H1 (cell line): ENCODE results near the gene MYO7B. TPM values are rescaled to one million over a fixed set of nuclear protein-coding genes. Genes with fewer than 3 reads are reported as not detected.

Experiments
- CTCF ChIA-PET: fragments of 300-600 bp; sonication (Branson Sonifier 250); formaldehyde crosslinking; loops from one replicate; lab custom pipeline; 2021; ENCODE audit not compliant: partially characterized antibody; lab: Charles Lee
- POLR2A ChIA-PET: fragments of 300-600 bp; sonication (Branson Sonifier 250); formaldehyde crosslinking; loops from one replicate; lab custom pipeline; 2021; ENCODE audit warnings: inconsistent platforms; ENCODE audit not compliant: partially characterized antibody; lab: Charles Lee
- DNase-seq, 2 experiments: peaks; one replicate each; pipeline versions ENCODE4 v3.0.0 to v3.0.0-alpha.2; 2010 to 2022; ENCODE audit warnings: low spot score in 2 of 2, low read depth in 1 of 2, mixed read lengths in 1 of 2
- FAIRE-seq: peaks from 2 replicates; lab custom pipeline; 2011; peaks lifted over from hg19 to GRCh38; lab: Jason Lieb, UNC
- H2AFZ ChIP-seq: 2 replicates; pipeline ENCODE4 v1.8.1; 2012; ENCODE audit warnings: low read length, inconsistent platforms
- H2AK5ac ChIP-seq: 2 replicates; pipeline ENCODE4 v1.6.1; 2013; ENCODE audit warnings: low read depth, low read length
- H2BK120ac ChIP-seq: replicated peaks from 2 replicates; pipeline ENCODE3; 2013; ENCODE audit warnings: low read depth, low read length, inconsistent platforms
- H2BK12ac ChIP-seq: 2 replicates; pipeline ENCODE4 v1.6.1; 2013; ENCODE audit warnings: low read depth, low read length
- H2BK15ac ChIP-seq: 2 replicates; pipeline ENCODE4 v1.6.1; 2013; ENCODE audit warnings: low read length
- H2BK20ac ChIP-seq: 2 replicates; pipeline ENCODE4 v1.6.1; 2013; ENCODE audit warnings: low read length
- H2BK5ac ChIP-seq: 2 replicates; pipeline ENCODE4 v1.6.1; 2013; ENCODE audit warnings: low read depth, low read length
- H3K14ac ChIP-seq: 2 replicates; pipeline ENCODE4 v1.6.1; 2013; ENCODE audit warnings: inconsistent platforms; ENCODE audit not compliant: insufficient read length
- H3K18ac ChIP-seq: 2 replicates; pipeline ENCODE4 v1.6.1; 2013; ENCODE audit warnings: low read length; ENCODE audit errors: extremely low read depth
- H3K23ac ChIP-seq: 2 replicates; pipeline ENCODE4 v1.6.1; 2013; ENCODE audit warnings: inconsistent platforms; ENCODE audit not compliant: insufficient read length
- H3K23me2 ChIP-seq: 2 replicates; pipeline ENCODE4 v1.6.1; 2013; ENCODE audit warnings: low read depth, low read length
- H3K27ac ChIP-seq: 2 replicates; pipeline ENCODE4 v1.6.1; 2011; ENCODE audit warnings: low read depth, low read length, inconsistent platforms
- H3K27me3 ChIP-seq, 4 experiments: replicated peaks in 1 of 4; 1 replicate in 1 of 4; 2 replicates in 3 of 4; pipeline versions ENCODE4 v1.6.1 to v1.8.1; 2011 to 2013; ENCODE audit warnings: low read length in 3 of 4, mild to moderate bottlenecking in 3 of 4, inconsistent platforms in 2 of 4, mixed read lengths in 2 of 4, moderate library complexity in 1 of 4; ENCODE audit not compliant: control insufficient read depth in 3 of 4, insufficient read depth in 3 of 4; ENCODE audit errors: extremely low read depth in 1 of 4
- H3K36me3 ChIP-seq, 4 experiments: 2 replicates each; pipeline versions ENCODE4 v1.6.1 to v1.8.1; 2011 to 2013; ENCODE audit warnings: mild to moderate bottlenecking in 4 of 4, low read length in 3 of 4, moderate library complexity in 2 of 4, control low read depth in 1 of 4, inconsistent platforms in 1 of 4; ENCODE audit not compliant: insufficient read depth in 4 of 4, control insufficient read depth in 2 of 4
- H3K4ac ChIP-seq: replicated peaks from 2 replicates; pipeline ENCODE3; 2013; ENCODE audit warnings: low read length, low read depth, mixed read lengths, inconsistent platforms; ENCODE audit not compliant: insufficient read length
- H3K4me1 ChIP-seq, 4 experiments: replicated peaks in 1 of 4; 1 replicate in 1 of 4; 2 replicates in 3 of 4; pipeline versions ENCODE4 v1.6.1 to v1.8.1; 2011 to 2013; ENCODE audit warnings: low read length in 3 of 4, inconsistent platforms in 2 of 4, mixed read lengths in 1 of 4; ENCODE audit not compliant: insufficient read depth in 4 of 4, control insufficient read depth in 3 of 4
- H3K4me2 ChIP-seq, 2 experiments: 2 replicates each; pipeline versions ENCODE4 v1.6.1 to v1.8.1; 2011 to 2013; ENCODE audit warnings: low read depth in 2 of 2, low read length in 2 of 2, control low read depth in 1 of 2, inconsistent platforms in 1 of 2, mild to moderate bottlenecking in 1 of 2; ENCODE audit not compliant: insufficient read depth in 1 of 2
- H3K4me3 ChIP-seq, 4 experiments: fragments of 200-600, 300-600 bp in 1 of 4; sonication (generic), shearing (Covaris generic), sonication (Bioruptor Twin) in 1 of 4; 2 replicates each; pipeline versions ENCODE4 v1.5.1 to v1.8.1; 2011 to 2016; ENCODE audit warnings: low read length in 4 of 4, low read depth in 3 of 4, control low read depth in 2 of 4, inconsistent platforms in 2 of 4, mild to moderate bottlenecking in 2 of 4, mixed read lengths in 1 of 4, moderate library complexity in 1 of 4; ENCODE audit not compliant: insufficient read depth in 2 of 4; ENCODE audit errors: extremely low read depth in 1 of 4
- H3K56ac ChIP-seq: replicated peaks from 2 replicates; pipeline ENCODE3; 2013; ENCODE audit warnings: low read depth, mild to moderate bottlenecking, mixed read lengths, low read length, inconsistent platforms; ENCODE audit not compliant: insufficient read length
- H3K79me1 ChIP-seq: 2 replicates; pipeline ENCODE4 v1.6.1; 2013; ENCODE audit warnings: low read depth, low read length, control low read depth
- H3K79me2 ChIP-seq, 2 experiments: 2 replicates each; pipeline versions ENCODE4 v1.6.1 to v1.8.1; 2012 to 2013; ENCODE audit warnings: low read length in 2 of 2, mild to moderate bottlenecking in 2 of 2, inconsistent platforms in 1 of 2; ENCODE audit not compliant: insufficient read depth in 2 of 2, control insufficient read depth in 1 of 2
- H3K9ac ChIP-seq, 4 experiments: replicated peaks in 1 of 4; 1 replicate in 1 of 4; 2 replicates in 3 of 4; pipeline versions ENCODE4 v1.6.1 to v1.8.1; 2011 to 2013; ENCODE audit warnings: low read depth in 3 of 4, low read length in 3 of 4, control low read depth in 2 of 4, mild to moderate bottlenecking in 2 of 4, moderate library complexity in 2 of 4, inconsistent platforms in 1 of 4; ENCODE audit errors: extremely low read depth in 1 of 4
- H3K9me3 ChIP-seq, 2 experiments: 2 replicates each; pipeline versions ENCODE4 v1.6.1 to v1.8.1; 2012 to 2013; ENCODE audit warnings: mild to moderate bottlenecking in 2 of 2, moderate library complexity in 2 of 2, control low read depth in 1 of 2, inconsistent platforms in 1 of 2, low read depth in 1 of 2, low read length in 1 of 2, mixed read lengths in 1 of 2; ENCODE audit not compliant: insufficient read depth in 2 of 2
- H4K20me1 ChIP-seq, 2 experiments: replicated peaks in 1 of 2; 2 replicates each; pipeline versions ENCODE3 to v1.8.1; 2011 to 2013; ENCODE audit warnings: inconsistent platforms in 2 of 2, low read length in 2 of 2, mild to moderate bottlenecking in 1 of 2; ENCODE audit not compliant: insufficient read depth in 2 of 2, control insufficient read depth in 1 of 2
- H4K5ac ChIP-seq: 2 replicates; pipeline ENCODE4 v1.6.1; 2013; ENCODE audit warnings: low read length, low read depth, mixed read lengths, inconsistent platforms; ENCODE audit not compliant: insufficient read length
- H4K8ac ChIP-seq: 2 replicates; pipeline ENCODE4 v1.8.0; 2013; ENCODE audit warnings: mild to moderate bottlenecking, moderate library complexity, low read length, inconsistent platforms; ENCODE audit not compliant: insufficient read depth; ENCODE audit errors: extremely low read depth
- H4K91ac ChIP-seq: replicated peaks from 2 replicates; pipeline ENCODE3; 2013; ENCODE audit warnings: low read length, mixed read lengths, inconsistent platforms; ENCODE audit not compliant: insufficient read length
- BACH1 ChIP-seq: IDR thresholded peaks from 2 replicates; pipeline ENCODE4 v1.6.1; 2012; ENCODE audit warnings: low read length, improper control_type of control experiment
- CHD1 ChIP-seq: IDR thresholded peaks from 2 replicates; pipeline ENCODE4 v1.6.1; 2012; ENCODE audit warnings: low read depth, low read length, improper control_type of control experiment
- CREB1 ChIP-seq: IDR thresholded peaks from 2 replicates; pipeline ENCODE4 v1.6.1; 2012; ENCODE audit warnings: inconsistent platforms
- EZH2 ChIP-seq: fragments of 200-600 bp; sonication (generic); IDR thresholded peaks from 2 replicates; pipeline ENCODE4 v1.7.1; 2012; ENCODE audit warnings: low read depth, mild to moderate bottlenecking, moderate library complexity, low read length, inconsistent platforms; ENCODE audit not compliant: severe bottlenecking
- HDAC2 ChIP-seq, 2 experiments: fragments of 300-600 bp in 1 of 2; sonication (generic) in 1 of 2; IDR thresholded peaks; 2 replicates each; pipeline ENCODE4 v1.6.1; 2011 to 2012; ENCODE audit warnings: low read depth in 2 of 2, low read length in 2 of 2, mild to moderate bottlenecking in 2 of 2, moderate library complexity in 2 of 2, borderline replicate concordance in 1 of 2, inconsistent platforms in 1 of 2
- KDM1A ChIP-seq: fragments of 200-600, 300-600 bp; sonication (generic); IDR thresholded peaks from 2 replicates; pipeline ENCODE4 v1.7.1; 2016; ENCODE audit warnings: mild to moderate bottlenecking, low read length, borderline replicate concordance
- KDM5A ChIP-seq: fragments of 200-600 bp; IDR thresholded peaks from 2 replicates; pipeline ENCODE4 v1.7.1; 2012; ENCODE audit warnings: mild to moderate bottlenecking, low read length, inconsistent platforms, mixed read lengths
- NRF1 ChIP-seq: IDR thresholded peaks from 2 replicates; pipeline ENCODE4 v1.6.1; 2011; ENCODE audit warnings: mild to moderate bottlenecking, low read depth, low read length, improper control_type of control experiment
- RNF2 ChIP-seq: fragments of 200-900, 300-1000 bp; sonication (generic); IDR thresholded peaks from 2 replicates; pipeline ENCODE4 v1.7.1; 2016; ENCODE audit warnings: borderline replicate concordance, low read depth, mild to moderate bottlenecking, antibody characterized with exemption, low read length; ENCODE audit not compliant: poor library complexity, severe bottlenecking; ENCODE audit errors: missing control alignments
- SAP30 ChIP-seq: fragments of 300-600 bp; sonication (generic); IDR thresholded peaks from 2 replicates; pipeline ENCODE4 v1.7.1; 2012; ENCODE audit warnings: low read length, moderate library complexity, mild to moderate bottlenecking, inconsistent platforms; ENCODE audit not compliant: insufficient read depth, insufficient replicate concordance
- SIN3A ChIP-seq, 2 experiments: IDR thresholded peaks in 1 of 2; conservative IDR thresholded peaks in 1 of 2; 2 replicates each; pipeline ENCODE4 v1.6.1; 2011 to 2012; ENCODE audit warnings: low read length in 2 of 2, improper control_type of control experiment in 1 of 2, low read depth in 1 of 2, mild to moderate bottlenecking in 1 of 2
- SIX5 ChIP-seq: IDR thresholded peaks from 2 replicates; pipeline ENCODE4 v1.6.1; 2011; ENCODE audit warnings: mild to moderate bottlenecking, low read depth, low read length
- SP4 ChIP-seq: IDR thresholded peaks from 2 replicates; pipeline ENCODE4 v1.6.1; 2012; ENCODE audit warnings: low read length, inconsistent platforms
- TAF1 ChIP-seq: IDR thresholded peaks from 2 replicates; pipeline ENCODE4 v1.6.1; 2011; ENCODE audit warnings: mild to moderate bottlenecking, low read depth, low read length
- WGBS, 2 experiments: shearing (Covaris generic) in 1 of 2; methylation state at CpG; one replicate each; pipeline versions ENCODE4 v1.1.6 to v1.1.7; 2013 to 2015; ENCODE audit warnings: low lambda C conversion rate in 2 of 2, mixed read lengths in 2 of 2, inconsistent platforms in 1 of 2, low coverage in 1 of 2, missing lambda C conversion rate in 1 of 2; ENCODE audit not compliant: insufficient replicate concordance in 2 of 2, insufficient coverage in 1 of 2, insufficient read length in 1 of 2; ENCODE audit errors: extremely low coverage in 1 of 2, missing lambda C conversion rate in 1 of 2; 5-methylcytosine and 5-hydroxymethylcytosine counted together
- polyA plus RNA-seq, 7 experiments: library from polyadenylated mRNA; depleted of rRNA in 3 of 7; stranded (reverse) in 5 of 7; unstranded in 2 of 7; fragments of >200 nt in 5 of 7; fragments of 200-250 nt in 2 of 7; gene quantifications; 1 replicate in 5 of 7; 2 replicates in 1 of 7; 4 replicates in 1 of 7; pipeline versions ENCODE4 v1.2.1 to v1.2.3, GENCODE V29; 2011 to 2013; ENCODE audit warnings: missing spikeins in 2 of 7, mixed read lengths in 2 of 7
- total RNA-seq: library from RNA; stranded (reverse); fragmentation: NEBNext Ultra II Directional; extraction: Animal tissue kit (Norgen Biotek cat#: 25700); gene quantifications from 2 replicates; pipeline ENCODE4 v1.2.1, GENCODE V29; 2021

MYO7B gene
- total and polyA plus RNA-seq, 2 of the 8 experiments (the other 6 are each of a cell fraction or from before 2014, with no cell fraction given), result not detected

GRCh38 chr2:127614731-127615130 lies 79.2 kb downstream of the MYO7B start:
- no peak overlapping the region for H2AK5ac ChIP-seq
- no peak overlapping the region for H2BK12ac ChIP-seq
- H2BK120ac ChIP-seq, result no peak overlapping the region
- H3K4me2 ChIP-seq, result no peak overlapping the region
- H3K56ac ChIP-seq, result no peak overlapping the region
- FAIRE-seq, result no peak
- H3K27me3 ChIP-seq, result no peaks in the 10 kb centered on the region
- ChIA-PET CTCF (interaction anchor here (0.9 to 1.7 kb wide), 10 partner anchors 10 to 61 kb away, joined by 3 to 9 read pairs (median 3); partner anchors contain the start of gene LIMS2), POLR2A (no interaction called here)
- no peak overlapping the region for H2BK15ac ChIP-seq
- H3K23me2 ChIP-seq, result no peaks in the 10 kb centered on the region
- H2BK5ac ChIP-seq, result no peak overlapping the region
- no peaks in the 10 kb centered on the region for H4K20me1 ChIP-seq
- H3K27ac ChIP-seq, result no peak overlapping the region
- no peaks in the 10 kb centered on the region; a peak in 1 of 7 replicates for H3K4me1 ChIP-seq
- H3K9ac ChIP-seq, result no peak overlapping the region
- H3K79me1 ChIP-seq, result no peaks in the 10 kb centered on the region
- WGBS, 2 experiments, result 89% methylated on average over 3 of the region's 3 CpGs; no CpG with 5 or more reads in 1 of the 2 experiments
- H2AFZ ChIP-seq, result no peak overlapping the region
- H4K91ac ChIP-seq, result no peak overlapping the region
- no peak overlapping the region for H3K18ac ChIP-seq
- H3K79me2 ChIP-seq, result no peaks in the 10 kb centered on the region
- no peaks in the 10 kb centered on the region for H3K36me3 ChIP-seq
- H3K14ac ChIP-seq, result no peak overlapping the region
- H4K8ac ChIP-seq, result no peak overlapping the region
- H3K4ac ChIP-seq, result no peak overlapping the region
- DNase-seq, result peak in 1 of 2 experiments; percentile 11
- H2BK20ac ChIP-seq, result no peak overlapping the region
- no peak overlapping the region for H3K4me3 ChIP-seq
- H4K5ac ChIP-seq, result no peak overlapping the region
- H3K23ac ChIP-seq, result no peak overlapping the region
- no peaks in the 10 kb centered on the region; a peak in 2 of 4 replicates for H3K9me3 ChIP-seq
- TF ChIP-seq HDAC2 (IDR thresholded peaks at IDR 0.05; ENCODE audit: borderline replicate concordance in 1 of 2, low read depth in 2 of 2, low read length in 2 of 2), result no peak
- TF ChIP-seq CREB1, result no peak
- no peak for TF ChIP-seq SIX5
- no peak for TF ChIP-seq KDM5A
- TF ChIP-seq BACH1, result no peak
- no peak for TF ChIP-seq RNF2
- no peak for TF ChIP-seq EZH2
- no peak for TF ChIP-seq SIN3A (conservative IDR thresholded peaks at IDR 0.05 in 1 of 2, IDR thresholded peaks at IDR 0.05 in 1 of 2; ENCODE audit: low read depth in 1 of 2, low read length in 2 of 2)
- no peak for TF ChIP-seq SP4
- TF ChIP-seq CHD1, result no peak
- no peak for TF ChIP-seq TAF1
- TF ChIP-seq SAP30, result no peak
- no peak for TF ChIP-seq KDM1A
- no peak for TF ChIP-seq NRF1
